GM23338 (cell line): ENCODE results near the gene ZYG11B.

Experiments used
- CREB1 ChIP-seq: fragments of 250-450 bp; sonication (Bioruptor Pico); IDR thresholded peaks from 2 replicates; pipeline ENCODE4 v1.5.0; 2020; ENCODE audit warnings: low read depth, mild to moderate bottlenecking, moderate library complexity
- TF ChIP-seq, protein P1 (sequence below), 2 experiments: fragments of 200-600 bp in 1 of 2; sonication (generic) in 1 of 2; conservative IDR thresholded peaks; 2 replicates each; pipeline versions ENCODE4 v1.5.1 to v1.6.1; 2016 to 2017; ENCODE audit warnings: antibody characterized with exemption in 2 of 2, low read depth in 2 of 2, mild to moderate bottlenecking in 2 of 2, moderate library complexity in 1 of 2

DNA sequence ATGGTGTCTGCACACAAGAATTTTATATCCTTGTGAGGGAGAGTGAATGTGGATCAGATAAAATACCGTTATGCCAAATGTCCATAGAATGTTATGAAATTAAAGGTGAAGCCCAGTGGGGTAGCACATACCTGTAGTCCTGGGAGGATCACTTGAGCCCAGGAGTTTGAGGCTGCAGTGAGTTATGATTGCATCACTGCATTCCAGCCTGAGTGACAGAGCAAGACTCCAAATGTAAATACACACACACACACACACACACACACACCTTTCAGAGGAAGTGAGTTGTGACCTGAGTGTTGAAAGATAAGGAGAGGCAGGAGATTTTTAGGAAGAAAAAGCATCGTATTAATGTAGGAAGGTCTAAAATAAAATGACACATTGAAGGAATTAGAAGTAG is 88.2 kb downstream of the ZYG11B start:
- no peak for TF ChIP-seq CREB1
- TF ChIP-seq, protein P1, sequence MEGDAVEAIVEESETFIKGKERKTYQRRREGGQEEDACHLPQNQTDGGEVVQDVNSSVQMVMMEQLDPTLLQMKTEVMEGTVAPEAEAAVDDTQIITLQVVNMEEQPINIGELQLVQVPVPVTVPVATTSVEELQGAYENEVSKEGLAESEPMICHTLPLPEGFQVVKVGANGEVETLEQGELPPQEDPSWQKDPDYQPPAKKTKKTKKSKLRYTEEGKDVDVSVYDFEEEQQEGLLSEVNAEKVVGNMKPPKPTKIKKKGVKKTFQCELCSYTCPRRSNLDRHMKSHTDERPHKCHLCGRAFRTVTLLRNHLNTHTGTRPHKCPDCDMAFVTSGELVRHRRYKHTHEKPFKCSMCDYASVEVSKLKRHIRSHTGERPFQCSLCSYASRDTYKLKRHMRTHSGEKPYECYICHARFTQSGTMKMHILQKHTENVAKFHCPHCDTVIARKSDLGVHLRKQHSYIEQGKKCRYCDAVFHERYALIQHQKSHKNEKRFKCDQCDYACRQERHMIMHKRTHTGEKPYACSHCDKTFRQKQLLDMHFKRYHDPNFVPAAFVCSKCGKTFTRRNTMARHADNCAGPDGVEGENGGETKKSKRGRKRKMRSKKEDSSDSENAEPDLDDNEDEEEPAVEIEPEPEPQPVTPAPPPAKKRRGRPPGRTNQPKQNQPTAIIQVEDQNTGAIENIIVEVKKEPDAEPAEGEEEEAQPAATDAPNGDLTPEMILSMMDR (conservative IDR thresholded peaks at IDR 0.05; ENCODE audit: low read depth in 2 of 2), result no peak
